ENCODE measurements around the gene SYS1. TPM values are rescaled to one million over a fixed set of nuclear protein-coding genes. Genes with fewer than 3 reads are reported as not detected.

Gene SYS1
- total and polyA plus RNA-seq, 3 donors from 2014 or later: 20.0 to 34.6 (median 33.1) TPM

DNA sequence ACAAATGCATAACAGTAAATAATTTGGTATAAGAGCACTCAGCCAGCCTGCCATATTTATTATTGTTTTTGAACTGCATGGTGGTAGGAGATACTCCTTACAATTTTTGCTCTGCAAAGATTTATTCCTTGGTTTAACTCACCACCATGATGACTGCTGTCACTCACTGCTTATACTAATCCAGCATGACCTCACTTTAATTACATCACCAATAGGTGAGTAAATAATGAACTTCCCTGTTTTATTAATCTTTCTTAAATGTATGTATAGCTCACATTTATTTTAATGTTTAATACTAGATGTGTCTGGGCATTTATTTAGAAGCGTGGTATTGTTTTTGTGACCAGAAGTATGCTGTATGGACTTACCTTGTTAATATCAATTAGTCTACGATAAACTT, 28.0 kb downstream of the SYS1 start:
- no peak for TF ChIP-seq POLR2A (IDR thresholded peaks at IDR 0.05)
- TF ChIP-seq, protein P1, sequence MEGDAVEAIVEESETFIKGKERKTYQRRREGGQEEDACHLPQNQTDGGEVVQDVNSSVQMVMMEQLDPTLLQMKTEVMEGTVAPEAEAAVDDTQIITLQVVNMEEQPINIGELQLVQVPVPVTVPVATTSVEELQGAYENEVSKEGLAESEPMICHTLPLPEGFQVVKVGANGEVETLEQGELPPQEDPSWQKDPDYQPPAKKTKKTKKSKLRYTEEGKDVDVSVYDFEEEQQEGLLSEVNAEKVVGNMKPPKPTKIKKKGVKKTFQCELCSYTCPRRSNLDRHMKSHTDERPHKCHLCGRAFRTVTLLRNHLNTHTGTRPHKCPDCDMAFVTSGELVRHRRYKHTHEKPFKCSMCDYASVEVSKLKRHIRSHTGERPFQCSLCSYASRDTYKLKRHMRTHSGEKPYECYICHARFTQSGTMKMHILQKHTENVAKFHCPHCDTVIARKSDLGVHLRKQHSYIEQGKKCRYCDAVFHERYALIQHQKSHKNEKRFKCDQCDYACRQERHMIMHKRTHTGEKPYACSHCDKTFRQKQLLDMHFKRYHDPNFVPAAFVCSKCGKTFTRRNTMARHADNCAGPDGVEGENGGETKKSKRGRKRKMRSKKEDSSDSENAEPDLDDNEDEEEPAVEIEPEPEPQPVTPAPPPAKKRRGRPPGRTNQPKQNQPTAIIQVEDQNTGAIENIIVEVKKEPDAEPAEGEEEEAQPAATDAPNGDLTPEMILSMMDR (IDR thresholded peaks at IDR 0.05): no peak
- WGBS, 2 donors: 92 to 97% methylated on average over 2 of the region's 2 CpGs
- H3K9me3 ChIP-seq: no peaks in the 10 kb centered on the region
- no peak overlapping the region for H3K4me3 ChIP-seq
- H3K27ac ChIP-seq: no peak overlapping the region
- no peaks in the 10 kb centered on the region for H3K36me3 ChIP-seq (ENCODE audit: low read depth, missing control alignments)
- DNase-seq: no peak
- intact Hi-C loops (cut with DNase I; ENCODE audit: low total_unique reads): no loop called here
- H3K27me3 ChIP-seq: no peaks in the 10 kb centered on the region
- no peaks in the 10 kb centered on the region for H3K4me1 ChIP-seq

DNA sequence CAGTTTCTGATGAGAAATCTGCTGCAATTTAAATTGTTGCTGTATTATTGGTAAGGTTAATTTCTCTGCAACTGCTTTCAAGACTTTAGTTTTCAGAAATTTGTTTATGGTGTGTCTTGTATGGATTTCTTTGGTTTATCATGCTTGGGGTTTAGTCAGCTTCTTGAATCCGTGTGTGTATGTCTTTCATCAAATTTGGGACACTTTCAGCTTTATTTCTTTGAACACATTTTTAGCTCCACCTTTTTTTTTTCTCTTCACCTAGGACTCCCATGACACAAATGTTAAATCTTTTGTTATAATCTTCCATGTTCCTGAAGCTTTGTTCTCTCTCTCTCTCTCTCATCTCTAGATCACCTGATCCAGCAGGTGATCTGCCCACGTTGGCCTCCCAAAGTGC, 28.6 kb downstream of the SYS1 start:
- no peak overlapping the region for H3K27ac ChIP-seq
- H3K4me1 ChIP-seq: no peaks in the 10 kb centered on the region
- no peak overlapping the region for H3K4me3 ChIP-seq
- DNase-seq: no peak
- no peak for TF ChIP-seq POLR2A (IDR thresholded peaks at IDR 0.05)
- TF ChIP-seq, protein P1 (IDR thresholded peaks at IDR 0.05): no peak
- H3K27me3 ChIP-seq: no peaks in the 10 kb centered on the region
- intact Hi-C loops (cut with DNase I; ENCODE audit: low total_unique reads): no loop called here
- 82 to 92% methylated on average over 2 of the region's 2 CpGs for WGBS, 2 donors
- no peaks in the 10 kb centered on the region for H3K36me3 ChIP-seq (ENCODE audit: low read depth, missing control alignments)
- no peaks in the 10 kb centered on the region for H3K9me3 ChIP-seq

DNA sequence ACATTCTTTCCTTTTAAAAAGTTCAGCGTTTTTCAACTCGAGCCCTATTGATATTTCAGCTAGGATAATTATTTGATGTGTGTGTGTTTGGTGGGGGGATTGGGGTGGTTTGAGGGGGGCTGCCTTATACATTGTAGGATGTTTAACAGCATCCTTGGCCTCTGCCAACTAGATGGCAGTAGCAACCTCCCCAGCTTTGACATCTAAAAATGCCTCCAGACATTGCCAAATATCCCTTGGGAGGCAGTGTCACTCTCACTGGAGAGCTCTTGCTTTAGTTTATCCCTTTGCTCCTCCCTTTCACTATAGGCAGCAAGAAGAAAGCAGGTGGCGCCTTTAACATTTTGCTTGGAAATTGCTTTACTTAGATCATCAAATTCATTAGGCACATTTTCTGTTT, 29.8 kb downstream of the SYS1 start:
- no peak overlapping the region for H3K4me3 ChIP-seq
- WGBS, 2 donors: 85 to 87% methylated on average over 3 of the region's 3 CpGs
- no peaks in the 10 kb centered on the region for H3K9me3 ChIP-seq
- no peaks in the 10 kb centered on the region for H3K4me1 ChIP-seq
- intact Hi-C loops (cut with DNase I; ENCODE audit: low total_unique reads): no loop called here
- DNase-seq: no peak
- TF ChIP-seq, protein P1 (IDR thresholded peaks at IDR 0.05): no peak
- TF ChIP-seq POLR2A (IDR thresholded peaks at IDR 0.05): no peak
- no peaks in the 10 kb centered on the region for H3K27me3 ChIP-seq
- H3K36me3 ChIP-seq (ENCODE audit: low read depth, missing control alignments): no peaks in the 10 kb centered on the region
- no peak overlapping the region for H3K27ac ChIP-seq

DNA sequence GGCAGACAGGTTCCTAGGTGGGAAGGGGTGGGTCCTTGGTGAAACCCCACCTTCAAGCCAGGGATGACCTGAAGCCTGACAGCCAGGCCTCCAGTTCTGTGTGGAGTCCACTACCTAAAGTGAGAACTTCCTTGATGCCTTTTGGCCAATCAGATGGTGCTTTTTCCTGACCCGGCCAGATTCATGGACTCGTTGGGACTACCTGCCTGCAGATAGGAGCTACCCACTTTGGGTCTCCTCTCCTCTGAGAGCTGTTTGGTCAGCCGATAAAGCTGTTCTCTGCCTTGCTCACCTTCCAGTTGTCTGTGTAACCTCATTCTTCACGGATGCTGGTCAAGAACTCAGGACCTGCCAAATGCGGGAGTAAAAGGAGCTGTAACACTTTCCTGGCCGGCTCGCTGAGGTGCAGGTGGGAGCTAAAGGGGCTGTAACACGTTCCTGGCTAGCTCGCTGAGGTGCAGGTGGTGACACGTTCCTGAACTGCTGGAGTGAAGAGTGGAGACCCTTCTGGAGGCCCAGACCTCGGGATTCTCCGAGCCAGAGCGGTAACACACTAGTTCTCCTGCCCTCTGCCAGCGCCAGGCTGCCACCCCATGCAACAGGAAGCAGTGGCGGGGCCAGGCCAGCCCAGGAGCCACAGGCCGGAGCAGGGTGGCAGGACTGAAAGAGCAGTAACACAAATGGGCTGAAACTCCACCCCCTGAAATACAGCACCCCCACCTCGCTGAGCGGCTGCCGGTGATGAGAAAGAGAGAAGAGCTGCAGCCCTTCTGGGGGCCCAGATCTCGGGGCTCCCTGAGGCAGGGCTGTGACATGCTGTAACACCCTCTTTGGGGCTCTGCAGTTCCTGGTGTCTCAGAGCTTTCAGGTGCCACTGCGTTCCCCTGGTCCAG, 31.5 kb downstream of the SYS1 start:
- TF ChIP-seq POLR2A (IDR thresholded peaks at IDR 0.05): no peak
- TF ChIP-seq, protein P1 (IDR thresholded peaks at IDR 0.05): no peak

DNA sequence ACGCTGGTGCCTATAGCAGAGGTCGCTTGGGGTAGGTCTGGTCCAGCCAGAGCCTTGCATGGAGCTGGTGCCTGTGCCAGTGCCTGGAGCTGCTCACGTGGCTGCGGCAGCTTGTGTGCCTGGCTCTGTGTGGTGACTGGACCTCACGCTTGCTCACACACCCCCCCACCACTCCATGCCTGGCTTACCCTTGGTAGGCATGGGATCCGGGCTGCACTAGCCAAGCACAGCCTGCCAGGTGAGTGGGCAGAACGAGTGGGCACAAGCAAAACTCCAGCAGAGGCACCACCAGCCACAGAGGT, 32.1 kb downstream of the SYS1 start:
- no peaks in the 10 kb centered on the region for H3K9me3 ChIP-seq
- H3K4me3 ChIP-seq: no peak overlapping the region
- TF ChIP-seq POLR2A (IDR thresholded peaks at IDR 0.05): no peak
- TF ChIP-seq, protein P1 (IDR thresholded peaks at IDR 0.05): no peak
- no peak overlapping the region for H3K27ac ChIP-seq
- H3K36me3 ChIP-seq (ENCODE audit: low read depth, missing control alignments): no peaks in the 10 kb centered on the region
- DNase-seq: no peak
- no peaks in the 10 kb centered on the region for H3K27me3 ChIP-seq
- intact Hi-C loops (cut with DNase I; ENCODE audit: low total_unique reads): no loop called here
- H3K4me1 ChIP-seq: no peaks in the 10 kb centered on the region
- WGBS, 2 donors: 91 to 92% methylated on average over 7 of the region's 7 CpGs

More for the DNA sequence above, 31.5 kb downstream of the SYS1 start:
- no peaks in the 10 kb centered on the region for H3K36me3 ChIP-seq (ENCODE audit: low read depth, missing control alignments)
- DNase-seq: no peak
- H3K4me1 ChIP-seq: no peaks in the 10 kb centered on the region
- intact Hi-C loops (cut with DNase I; ENCODE audit: low total_unique reads): no loop called here
- no peak overlapping the region for H3K27ac ChIP-seq
- H3K27me3 ChIP-seq: no peaks in the 10 kb centered on the region
- H3K4me3 ChIP-seq: no peak overlapping the region
- WGBS, 2 donors: 86 to 88% methylated on average over 10 to 21 of the region's 21 CpGs
- no peaks in the 10 kb centered on the region for H3K9me3 ChIP-seq
